ENCODE measurements around the gene FALEC.
"Not testable (repeated sequence)": the region's sequence is repeated elsewhere in the genome, so short reads cannot be mapped to it uniquely, and the experiment has no call there.

DNA sequence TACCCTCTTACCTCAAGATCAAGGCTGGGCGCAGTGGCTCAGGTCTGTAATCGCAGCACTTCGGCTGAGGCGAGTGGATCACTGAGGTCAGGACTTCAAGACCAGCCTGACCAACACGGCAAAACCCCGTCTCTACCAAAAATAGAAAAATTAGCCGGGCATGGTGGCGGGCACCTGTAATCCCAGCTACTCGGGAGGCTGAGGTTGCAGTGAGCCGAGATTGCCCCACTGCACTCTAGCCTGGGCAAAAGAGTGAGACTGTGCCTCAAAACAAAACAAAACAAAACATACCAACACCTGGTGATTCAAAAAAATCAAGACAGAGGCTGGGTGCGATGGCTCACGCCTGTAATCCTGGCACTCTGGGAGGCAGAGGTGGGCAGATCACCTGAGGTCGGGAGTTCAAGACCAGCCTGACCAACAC, 58.1 kb downstream of the FALEC start:
- TF ChIP-seq, protein P1, sequence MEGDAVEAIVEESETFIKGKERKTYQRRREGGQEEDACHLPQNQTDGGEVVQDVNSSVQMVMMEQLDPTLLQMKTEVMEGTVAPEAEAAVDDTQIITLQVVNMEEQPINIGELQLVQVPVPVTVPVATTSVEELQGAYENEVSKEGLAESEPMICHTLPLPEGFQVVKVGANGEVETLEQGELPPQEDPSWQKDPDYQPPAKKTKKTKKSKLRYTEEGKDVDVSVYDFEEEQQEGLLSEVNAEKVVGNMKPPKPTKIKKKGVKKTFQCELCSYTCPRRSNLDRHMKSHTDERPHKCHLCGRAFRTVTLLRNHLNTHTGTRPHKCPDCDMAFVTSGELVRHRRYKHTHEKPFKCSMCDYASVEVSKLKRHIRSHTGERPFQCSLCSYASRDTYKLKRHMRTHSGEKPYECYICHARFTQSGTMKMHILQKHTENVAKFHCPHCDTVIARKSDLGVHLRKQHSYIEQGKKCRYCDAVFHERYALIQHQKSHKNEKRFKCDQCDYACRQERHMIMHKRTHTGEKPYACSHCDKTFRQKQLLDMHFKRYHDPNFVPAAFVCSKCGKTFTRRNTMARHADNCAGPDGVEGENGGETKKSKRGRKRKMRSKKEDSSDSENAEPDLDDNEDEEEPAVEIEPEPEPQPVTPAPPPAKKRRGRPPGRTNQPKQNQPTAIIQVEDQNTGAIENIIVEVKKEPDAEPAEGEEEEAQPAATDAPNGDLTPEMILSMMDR (conservative IDR thresholded peaks at IDR 0.05): not testable (repeated sequence)
- not testable (repeated sequence) for TF ChIP-seq ZFX (IDR thresholded peaks at IDR 0.05)
